H1 (cell line): ENCODE results near the gene PSPC1. TPM values are rescaled to one million over a fixed set of nuclear protein-coding genes. Genes with fewer than 3 reads are reported as not detected.

Experiments
- CTCF ChIA-PET: fragments of 300-600 bp; sonication (Branson Sonifier 250); formaldehyde crosslinking; loops from one replicate; lab custom pipeline; 2021; ENCODE audit not compliant: partially characterized antibody; lab: Charles Lee
- POLR2A ChIA-PET: fragments of 300-600 bp; sonication (Branson Sonifier 250); formaldehyde crosslinking; loops from one replicate; lab custom pipeline; 2021; ENCODE audit warnings: inconsistent platforms; ENCODE audit not compliant: partially characterized antibody; lab: Charles Lee
- DNase-seq, 2 experiments: peaks; one replicate each; pipeline versions ENCODE4 v3.0.0 to v3.0.0-alpha.2; 2010 to 2022; ENCODE audit warnings: low spot score in 2 of 2, low read depth in 1 of 2, mixed read lengths in 1 of 2
- FAIRE-seq: peaks from 2 replicates; lab custom pipeline; 2011; peaks lifted over from hg19 to GRCh38; lab: Jason Lieb, UNC
- H2AFZ ChIP-seq: 2 replicates; pipeline ENCODE4 v1.8.1; 2012; ENCODE audit warnings: low read length, inconsistent platforms
- H2AK5ac ChIP-seq: 2 replicates; pipeline ENCODE4 v1.6.1; 2013; ENCODE audit warnings: low read depth, low read length
- H2BK120ac ChIP-seq: replicated peaks from 2 replicates; pipeline ENCODE3; 2013; ENCODE audit warnings: low read depth, low read length, inconsistent platforms
- H2BK12ac ChIP-seq: 2 replicates; pipeline ENCODE4 v1.6.1; 2013; ENCODE audit warnings: low read depth, low read length
- H2BK15ac ChIP-seq: 2 replicates; pipeline ENCODE4 v1.6.1; 2013; ENCODE audit warnings: low read length
- H2BK20ac ChIP-seq: 2 replicates; pipeline ENCODE4 v1.6.1; 2013; ENCODE audit warnings: low read length
- H2BK5ac ChIP-seq: 2 replicates; pipeline ENCODE4 v1.6.1; 2013; ENCODE audit warnings: low read depth, low read length
- H3K14ac ChIP-seq: 2 replicates; pipeline ENCODE4 v1.6.1; 2013; ENCODE audit warnings: inconsistent platforms; ENCODE audit not compliant: insufficient read length
- H3K18ac ChIP-seq: 2 replicates; pipeline ENCODE4 v1.6.1; 2013; ENCODE audit warnings: low read length; ENCODE audit errors: extremely low read depth
- H3K23ac ChIP-seq: 2 replicates; pipeline ENCODE4 v1.6.1; 2013; ENCODE audit warnings: inconsistent platforms; ENCODE audit not compliant: insufficient read length
- H3K23me2 ChIP-seq: 2 replicates; pipeline ENCODE4 v1.6.1; 2013; ENCODE audit warnings: low read depth, low read length
- H3K27ac ChIP-seq: 2 replicates; pipeline ENCODE4 v1.6.1; 2011; ENCODE audit warnings: low read depth, low read length, inconsistent platforms
- H3K27me3 ChIP-seq, 4 experiments: replicated peaks in 1 of 4; 1 replicate in 1 of 4; 2 replicates in 3 of 4; pipeline versions ENCODE4 v1.6.1 to v1.8.1; 2011 to 2013; ENCODE audit warnings: low read length in 3 of 4, mild to moderate bottlenecking in 3 of 4, inconsistent platforms in 2 of 4, mixed read lengths in 2 of 4, moderate library complexity in 1 of 4; ENCODE audit not compliant: control insufficient read depth in 3 of 4, insufficient read depth in 3 of 4; ENCODE audit errors: extremely low read depth in 1 of 4
- H3K36me3 ChIP-seq, 4 experiments: 2 replicates each; pipeline versions ENCODE4 v1.6.1 to v1.8.1; 2011 to 2013; ENCODE audit warnings: mild to moderate bottlenecking in 4 of 4, low read length in 3 of 4, moderate library complexity in 2 of 4, control low read depth in 1 of 4, inconsistent platforms in 1 of 4; ENCODE audit not compliant: insufficient read depth in 4 of 4, control insufficient read depth in 2 of 4
- H3K4ac ChIP-seq: replicated peaks from 2 replicates; pipeline ENCODE3; 2013; ENCODE audit warnings: low read length, low read depth, mixed read lengths, inconsistent platforms; ENCODE audit not compliant: insufficient read length
- H3K4me1 ChIP-seq, 4 experiments: replicated peaks in 1 of 4; 1 replicate in 1 of 4; 2 replicates in 3 of 4; pipeline versions ENCODE4 v1.6.1 to v1.8.1; 2011 to 2013; ENCODE audit warnings: low read length in 3 of 4, inconsistent platforms in 2 of 4, mixed read lengths in 1 of 4; ENCODE audit not compliant: insufficient read depth in 4 of 4, control insufficient read depth in 3 of 4
- H3K4me2 ChIP-seq, 2 experiments: 2 replicates each; pipeline versions ENCODE4 v1.6.1 to v1.8.1; 2011 to 2013; ENCODE audit warnings: low read depth in 2 of 2, low read length in 2 of 2, control low read depth in 1 of 2, inconsistent platforms in 1 of 2, mild to moderate bottlenecking in 1 of 2; ENCODE audit not compliant: insufficient read depth in 1 of 2
- H3K4me3 ChIP-seq, 4 experiments: fragments of 200-600, 300-600 bp in 1 of 4; sonication (generic), shearing (Covaris generic), sonication (Bioruptor Twin) in 1 of 4; 2 replicates each; pipeline versions ENCODE4 v1.5.1 to v1.8.1; 2011 to 2016; ENCODE audit warnings: low read length in 4 of 4, low read depth in 3 of 4, control low read depth in 2 of 4, inconsistent platforms in 2 of 4, mild to moderate bottlenecking in 2 of 4, mixed read lengths in 1 of 4, moderate library complexity in 1 of 4; ENCODE audit not compliant: insufficient read depth in 2 of 4; ENCODE audit errors: extremely low read depth in 1 of 4
- H3K56ac ChIP-seq: replicated peaks from 2 replicates; pipeline ENCODE3; 2013; ENCODE audit warnings: low read depth, mild to moderate bottlenecking, mixed read lengths, low read length, inconsistent platforms; ENCODE audit not compliant: insufficient read length
- H3K79me1 ChIP-seq: 2 replicates; pipeline ENCODE4 v1.6.1; 2013; ENCODE audit warnings: low read depth, low read length, control low read depth
- H3K79me2 ChIP-seq, 2 experiments: 2 replicates each; pipeline versions ENCODE4 v1.6.1 to v1.8.1; 2012 to 2013; ENCODE audit warnings: low read length in 2 of 2, mild to moderate bottlenecking in 2 of 2, inconsistent platforms in 1 of 2; ENCODE audit not compliant: insufficient read depth in 2 of 2, control insufficient read depth in 1 of 2
- H3K9ac ChIP-seq, 4 experiments: replicated peaks in 1 of 4; 1 replicate in 1 of 4; 2 replicates in 3 of 4; pipeline versions ENCODE4 v1.6.1 to v1.8.1; 2011 to 2013; ENCODE audit warnings: low read depth in 3 of 4, low read length in 3 of 4, control low read depth in 2 of 4, mild to moderate bottlenecking in 2 of 4, moderate library complexity in 2 of 4, inconsistent platforms in 1 of 4; ENCODE audit errors: extremely low read depth in 1 of 4
- H3K9me3 ChIP-seq, 2 experiments: 2 replicates each; pipeline versions ENCODE4 v1.6.1 to v1.8.1; 2012 to 2013; ENCODE audit warnings: mild to moderate bottlenecking in 2 of 2, moderate library complexity in 2 of 2, control low read depth in 1 of 2, inconsistent platforms in 1 of 2, low read depth in 1 of 2, low read length in 1 of 2, mixed read lengths in 1 of 2; ENCODE audit not compliant: insufficient read depth in 2 of 2
- H4K20me1 ChIP-seq, 2 experiments: replicated peaks in 1 of 2; 2 replicates each; pipeline versions ENCODE3 to v1.8.1; 2011 to 2013; ENCODE audit warnings: inconsistent platforms in 2 of 2, low read length in 2 of 2, mild to moderate bottlenecking in 1 of 2; ENCODE audit not compliant: insufficient read depth in 2 of 2, control insufficient read depth in 1 of 2
- H4K5ac ChIP-seq: 2 replicates; pipeline ENCODE4 v1.6.1; 2013; ENCODE audit warnings: low read length, low read depth, mixed read lengths, inconsistent platforms; ENCODE audit not compliant: insufficient read length
- H4K8ac ChIP-seq: 2 replicates; pipeline ENCODE4 v1.8.0; 2013; ENCODE audit warnings: mild to moderate bottlenecking, moderate library complexity, low read length, inconsistent platforms; ENCODE audit not compliant: insufficient read depth; ENCODE audit errors: extremely low read depth
- H4K91ac ChIP-seq: replicated peaks from 2 replicates; pipeline ENCODE3; 2013; ENCODE audit warnings: low read length, mixed read lengths, inconsistent platforms; ENCODE audit not compliant: insufficient read length
- BRCA1 ChIP-seq: IDR thresholded peaks from 2 replicates; pipeline ENCODE4 v1.6.1; 2012; ENCODE audit warnings: low read depth, low read length, improper control_type of control experiment
- CBX8 ChIP-seq: fragments of 300-800, 300-1000 bp; sonication (generic); IDR thresholded peaks from 2 replicates; pipeline ENCODE4 v1.7.1; 2016; ENCODE audit warnings: low read depth, low read length, borderline replicate concordance
- CEBPB ChIP-seq: IDR thresholded peaks from 2 replicates; pipeline ENCODE4 v1.6.1; 2012; ENCODE audit warnings: low read depth, low read length
- CHD2 ChIP-seq: IDR thresholded peaks from 2 replicates; pipeline ENCODE4 v1.6.1; 2012; ENCODE audit warnings: low read length, improper control_type of control experiment
- CTCF ChIP-seq, 3 experiments: IDR thresholded peaks; 1 replicate in 2 of 3; 2 replicates in 1 of 3; pipeline versions ENCODE4 v1.5.1 to v1.6.1; 2011; ENCODE audit warnings: low read length in 3 of 3, mild to moderate bottlenecking in 3 of 3, inconsistent platforms in 2 of 3, low read depth in 1 of 3, moderate library complexity in 1 of 3; ENCODE audit not compliant: insufficient read depth in 1 of 3; ENCODE audit errors: control extremely low read depth in 1 of 3
- HDAC2 ChIP-seq, 2 experiments: fragments of 300-600 bp in 1 of 2; sonication (generic) in 1 of 2; IDR thresholded peaks; 2 replicates each; pipeline ENCODE4 v1.6.1; 2011 to 2012; ENCODE audit warnings: low read depth in 2 of 2, low read length in 2 of 2, mild to moderate bottlenecking in 2 of 2, moderate library complexity in 2 of 2, borderline replicate concordance in 1 of 2, inconsistent platforms in 1 of 2
- KDM1A ChIP-seq: fragments of 200-600, 300-600 bp; sonication (generic); IDR thresholded peaks from 2 replicates; pipeline ENCODE4 v1.7.1; 2016; ENCODE audit warnings: mild to moderate bottlenecking, low read length, borderline replicate concordance
- POLR2AphosphoS5 ChIP-seq: IDR thresholded peaks from 2 replicates; pipeline ENCODE4 v1.6.1; 2011; ENCODE audit warnings: low read depth, low read length
- TAF7 ChIP-seq: optimal IDR thresholded peaks from 2 replicates; pipeline ENCODE3; 2011; ENCODE audit warnings: low read depth, mild to moderate bottlenecking, inconsistent platforms, low read length, moderate library complexity, borderline replicate concordance
- ZNF274 ChIP-seq: IDR thresholded peaks from 2 replicates; pipeline ENCODE4 v1.7.0; 2012; ENCODE audit warnings: low read length, borderline replicate concordance; ENCODE audit errors: extremely low read depth
- WGBS, 2 experiments: shearing (Covaris generic) in 1 of 2; methylation state at CpG; one replicate each; pipeline versions ENCODE4 v1.1.6 to v1.1.7; 2013 to 2015; ENCODE audit warnings: low lambda C conversion rate in 2 of 2, mixed read lengths in 2 of 2, inconsistent platforms in 1 of 2, low coverage in 1 of 2, missing lambda C conversion rate in 1 of 2; ENCODE audit not compliant: insufficient replicate concordance in 2 of 2, insufficient coverage in 1 of 2, insufficient read length in 1 of 2; ENCODE audit errors: extremely low coverage in 1 of 2, missing lambda C conversion rate in 1 of 2; 5-methylcytosine and 5-hydroxymethylcytosine counted together
- polyA plus RNA-seq, 7 experiments: library from polyadenylated mRNA; depleted of rRNA in 3 of 7; stranded (reverse) in 5 of 7; unstranded in 2 of 7; fragments of >200 nt in 5 of 7; fragments of 200-250 nt in 2 of 7; gene quantifications; 1 replicate in 5 of 7; 2 replicates in 1 of 7; 4 replicates in 1 of 7; pipeline versions ENCODE4 v1.2.1 to v1.2.3, GENCODE V29; 2011 to 2013; ENCODE audit warnings: missing spikeins in 2 of 7, mixed read lengths in 2 of 7
- total RNA-seq: library from RNA; stranded (reverse); fragmentation: NEBNext Ultra II Directional; extraction: Animal tissue kit (Norgen Biotek cat#: 25700); gene quantifications from 2 replicates; pipeline ENCODE4 v1.2.1, GENCODE V29; 2021

PSPC1 gene
- total and polyA plus RNA-seq, 2 of the 8 experiments (the other 6 are each of a cell fraction or from before 2014, with no cell fraction given), result 53.4 to 97.4 TPM

DNA sequence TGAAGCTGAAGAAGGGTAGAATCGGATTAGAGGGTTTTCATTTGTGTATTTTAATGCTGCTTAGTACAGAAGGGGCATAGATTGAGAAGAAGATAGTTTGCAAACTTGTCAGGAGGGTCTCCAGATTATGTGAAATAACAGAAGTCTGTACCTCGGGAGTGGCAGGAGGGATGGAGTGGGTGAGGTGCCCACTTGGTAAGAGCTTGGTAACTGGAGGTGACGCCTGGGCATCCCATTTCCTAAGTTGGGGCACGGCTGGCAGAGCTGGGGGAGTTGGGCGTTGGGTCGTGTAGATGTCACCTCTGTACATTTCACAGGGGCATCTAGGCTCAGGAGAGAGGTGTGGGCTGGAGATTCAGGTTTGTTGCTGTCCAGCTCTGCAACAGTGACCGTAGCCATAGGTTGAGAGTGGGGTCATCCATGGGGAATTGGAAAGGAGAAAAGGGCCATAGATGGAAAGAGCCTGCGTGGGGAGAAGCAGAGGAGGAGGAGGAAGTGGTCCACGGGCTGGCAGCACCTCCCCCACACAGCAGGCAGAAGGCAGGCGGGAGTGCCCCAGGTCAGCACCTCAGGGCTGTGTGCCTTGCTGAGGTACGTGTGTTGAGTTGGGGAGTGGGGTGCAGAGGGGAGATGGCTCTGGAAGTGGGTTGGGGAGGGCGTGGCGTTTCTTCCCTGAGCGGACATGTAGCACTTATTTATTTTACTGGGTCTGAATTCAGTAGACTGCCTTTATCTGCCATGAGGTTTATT is 118.1 kb downstream of the PSPC1 start:
- Histone ChIP-seq H2AFZ (no peak overlapping the region), H2BK20ac (no peak overlapping the region), H3K36me3 (peaks cover 0 to 23% (median 12%) of the 10 kb centered on the region in 4 experiments; a peak in 4 of 8 replicates), H3K14ac (no peak overlapping the region), H2BK15ac (no peak overlapping the region), H3K56ac (no peak overlapping the region), H3K4ac (no peak overlapping the region), H3K9ac (no peak overlapping the region), H3K23ac (no peak overlapping the region), H3K23me2 (no peaks in the 10 kb centered on the region), H3K79me1 (no peaks in the 10 kb centered on the region), H2AK5ac (no peak overlapping the region), H2BK12ac (no peak overlapping the region), H4K91ac (no peak overlapping the region), H2BK120ac (no peak overlapping the region), H3K27me3 (no peaks in the 10 kb centered on the region), H3K79me2 (no peaks in the 10 kb centered on the region), H3K4me3 (no peak overlapping the region), H2BK5ac (no peak overlapping the region), H3K18ac (no peak overlapping the region), H3K4me1 (no peaks in the 10 kb centered on the region; a peak in 1 of 7 replicates), H4K20me1 (peaks cover 0 to 7% of the 10 kb centered on the region in 2 experiments), H3K9me3 (no peaks in the 10 kb centered on the region), H4K5ac (no peak overlapping the region), H3K27ac (no peak overlapping the region), H3K4me2 (no peak overlapping the region), H4K8ac (no peak overlapping the region)
- DNase-seq (no peak), FAIRE-seq (no peak)
- WGBS, 2 experiments, result 83% methylated on average over 14 of the region's 14 CpGs; no CpG with 5 or more reads in 1 of the 2 experiments
- ChIA-PET CTCF (interaction anchor here (1.1 kb wide), 1 partner anchor 9 kb away, joined by 3 read pairs; no protein-coding TSS in a partner anchor), POLR2A (interaction anchor here (1.5 kb wide), 1 partner anchor 112 kb away, joined by 3 read pairs; no protein-coding TSS in a partner anchor)
- no peak for TF ChIP-seq POLR2AphosphoS5
- no peak for TF ChIP-seq CTCF (IDR thresholded peaks at IDR 0.05; ENCODE audit: control extremely low read depth in 1 of 3, insufficient read depth in 1 of 3, low read depth in 1 of 3, low read length in 3 of 3)
- TF ChIP-seq KDM1A, result no peak
- no peak for TF ChIP-seq HDAC2 (IDR thresholded peaks at IDR 0.05; ENCODE audit: borderline replicate concordance in 1 of 2, low read depth in 2 of 2, low read length in 2 of 2)
- no peak for TF ChIP-seq CEBPB
- TF ChIP-seq CHD2, result no peak
- TF ChIP-seq BRCA1, result no peak
- no peak for TF ChIP-seq TAF7
- no peak for TF ChIP-seq CBX8
- TF ChIP-seq ZNF274, result no peak
